Adrenal gland (tissue), 5 donors: ENCODE measurements around the gene SRGAP3.

Experiments used
- CTCF ChIP-seq, 6 experiments: fragments of 450-650 bp in 4 of 6; fragments of 200-600 bp in 2 of 6; sonication (generic) in 1 of 6; IDR thresholded peaks; 1 replicate in 5 of 6; 2 replicates in 1 of 6; pipeline versions ENCODE4 v1.5.1 to v1.8.0; 2016 to 2021; ENCODE audit warnings: antibody characterized with exemption in 6 of 6, mild to moderate bottlenecking in 2 of 6, moderate library complexity in 1 of 6
- POLR2A ChIP-seq, 2 donors: fragments of 450-650 bp; IDR thresholded peaks; one replicate each; pipeline ENCODE4 v1.6.1; 2017; ENCODE audit warnings: antibody characterized with exemption in 2 of 2, mild to moderate bottlenecking in 2 of 2, moderate library complexity in 1 of 2
- donor health status: DM: no; HTN: no; CAD: no.

GRCh38 chr3:9192248-9193025 is 57.0 kb downstream of the SRGAP3 start:
- TF ChIP-seq CTCF (IDR thresholded peaks at IDR 0.05) (no peak), POLR2A (IDR thresholded peaks at IDR 0.05) (no peak)
